SK-N-MC (cell line): ENCODE results near the gene EDARADD.

Experiments
- EZH2 ChIP-seq: fragments of 200-600 bp; sonication (generic); IDR thresholded peaks from one replicate; pipeline ENCODE4 v1.6.1; 2017; ENCODE audit warnings: antibody characterized with exemption
- FOXP2 ChIP-seq: optimal IDR thresholded peaks from 2 replicates; pipeline ENCODE3; 2011; ENCODE audit warnings: mild to moderate bottlenecking, moderate library complexity; ENCODE audit not compliant: insufficient read depth; ENCODE audit errors: extremely low read length, control extremely low read depth
- POLR2AphosphoS5 ChIP-seq: IDR thresholded peaks from 2 replicates; pipeline ENCODE4 v1.6.1; 2012; ENCODE audit warnings: mild to moderate bottlenecking, low read depth, low read length, borderline replicate concordance

DNA sequence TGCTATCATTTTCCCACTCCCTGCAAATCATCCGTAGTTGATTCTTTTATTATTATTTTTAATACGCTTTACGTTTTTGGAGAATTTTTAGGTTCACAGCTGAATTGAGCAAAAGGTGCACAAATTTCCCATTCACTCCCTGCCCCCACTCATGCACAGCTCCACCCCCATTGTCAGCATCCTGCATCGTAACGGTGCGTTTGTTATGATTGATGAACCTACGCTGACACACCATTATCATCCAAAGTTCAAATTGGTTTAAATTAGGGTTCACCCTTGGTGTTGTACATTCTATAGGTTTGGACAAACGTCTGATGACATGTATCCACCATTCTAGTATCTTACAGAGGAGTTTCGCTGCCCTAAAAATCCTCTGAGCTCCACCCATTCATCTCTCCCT lies 44.5 kb downstream of the EDARADD start:
- no peak for TF ChIP-seq EZH2
- TF ChIP-seq POLR2AphosphoS5: no peak
- no peak for TF ChIP-seq FOXP2
